Fibroblast of peridontal ligament (primary cell): Measurements from ENCODE around the gene SLC45A1.
A peak's percentile ranks its signal among the peaks of the same experiment; 100 is the strongest.
"Not testable (repeated sequence)": the region's sequence is repeated elsewhere in the genome, so short reads cannot be mapped to it uniquely, and the experiment has no call there.

Experiments
- DNase-seq: peaks from one replicate; pipeline ENCODE4 v3.0.0-alpha.2; 2010; ENCODE audit errors: extremely low read depth

The SLC45A1 gene

DNA sequence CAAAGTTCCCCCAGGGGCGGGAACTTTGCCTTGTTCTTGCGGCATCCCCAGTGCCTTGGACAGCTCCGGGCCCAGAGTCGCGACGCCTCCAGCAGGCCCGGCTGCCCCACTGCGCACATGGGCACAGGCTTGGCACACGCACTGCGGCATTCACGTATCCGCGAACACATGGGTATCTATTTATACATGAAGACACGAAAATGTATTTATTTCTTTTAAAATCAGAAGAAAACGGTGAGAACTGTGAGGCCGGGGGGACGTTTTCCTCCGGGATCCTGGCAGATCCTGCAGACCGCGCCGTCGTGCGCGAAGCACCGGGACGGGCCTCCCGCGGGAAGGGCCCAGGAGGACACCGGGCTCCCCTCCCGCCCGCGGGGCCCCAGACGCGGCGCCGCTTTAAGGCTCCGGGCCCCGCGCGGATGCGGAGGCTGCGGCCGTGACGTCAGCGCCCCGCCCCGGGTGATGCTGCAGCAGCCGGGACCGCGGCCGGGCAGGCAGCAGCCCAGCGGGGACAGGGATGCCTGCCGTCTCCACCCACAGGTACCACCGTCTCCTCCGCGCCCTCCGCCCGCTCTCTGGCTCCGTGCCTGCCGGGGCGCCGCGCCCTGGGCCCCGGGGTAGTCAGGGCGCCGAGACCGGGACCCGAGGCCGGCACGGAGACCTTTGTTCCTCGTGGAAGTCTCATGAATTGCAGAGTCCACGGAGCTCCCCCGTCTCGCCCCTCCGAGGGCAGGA, at the start of gene SLC45A1:
Gene SLC45A1 (plus strand): TSS at position 468 of the 735 bp plus-strand sequence. CDS start 6,216 bp downstream, outside the sequence.
- DNase-seq, result peak; percentile 35

DNA sequence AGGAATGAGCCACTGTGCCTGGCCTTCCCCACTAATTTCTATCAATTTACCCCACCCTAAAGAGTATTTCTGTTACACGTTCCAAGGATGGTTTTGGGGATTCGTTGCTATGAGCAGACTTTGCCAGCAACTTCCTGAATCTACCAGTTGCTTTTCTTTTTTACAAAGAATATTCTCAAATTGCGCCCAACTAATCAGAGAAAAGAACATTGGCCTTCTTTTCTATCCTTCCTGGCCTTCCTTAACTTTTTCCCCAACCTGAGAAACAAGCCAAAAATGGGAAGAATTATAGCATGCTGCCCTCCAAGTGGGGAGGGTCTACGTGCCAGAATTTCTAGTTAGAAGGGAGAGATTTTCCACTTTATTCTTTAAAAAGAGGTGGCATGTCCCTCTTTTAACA, 44.9 kb upstream of the SLC45A1 start:
- DNase-seq, result no peak

DNA sequence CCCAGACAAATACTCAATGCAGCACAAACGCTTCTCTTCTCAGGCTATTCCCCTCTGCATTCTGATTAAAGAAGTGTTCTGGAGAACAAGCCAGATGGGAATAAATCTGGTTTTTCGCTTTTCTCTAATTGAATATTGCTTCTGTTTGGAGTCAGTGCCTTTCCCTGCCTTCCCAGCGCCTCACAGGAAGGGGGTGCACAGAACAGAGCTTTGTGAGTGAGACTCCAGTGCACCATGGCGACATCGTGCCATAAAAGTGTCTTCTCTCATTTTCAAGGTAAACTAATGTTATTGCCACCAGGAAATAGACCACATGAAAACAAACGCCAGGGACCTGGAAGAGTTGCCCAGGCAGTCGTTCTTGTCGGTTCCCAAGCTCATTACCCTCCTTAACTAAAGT, 43.6 kb upstream of the SLC45A1 start:
- no peak for DNase-seq

DNA sequence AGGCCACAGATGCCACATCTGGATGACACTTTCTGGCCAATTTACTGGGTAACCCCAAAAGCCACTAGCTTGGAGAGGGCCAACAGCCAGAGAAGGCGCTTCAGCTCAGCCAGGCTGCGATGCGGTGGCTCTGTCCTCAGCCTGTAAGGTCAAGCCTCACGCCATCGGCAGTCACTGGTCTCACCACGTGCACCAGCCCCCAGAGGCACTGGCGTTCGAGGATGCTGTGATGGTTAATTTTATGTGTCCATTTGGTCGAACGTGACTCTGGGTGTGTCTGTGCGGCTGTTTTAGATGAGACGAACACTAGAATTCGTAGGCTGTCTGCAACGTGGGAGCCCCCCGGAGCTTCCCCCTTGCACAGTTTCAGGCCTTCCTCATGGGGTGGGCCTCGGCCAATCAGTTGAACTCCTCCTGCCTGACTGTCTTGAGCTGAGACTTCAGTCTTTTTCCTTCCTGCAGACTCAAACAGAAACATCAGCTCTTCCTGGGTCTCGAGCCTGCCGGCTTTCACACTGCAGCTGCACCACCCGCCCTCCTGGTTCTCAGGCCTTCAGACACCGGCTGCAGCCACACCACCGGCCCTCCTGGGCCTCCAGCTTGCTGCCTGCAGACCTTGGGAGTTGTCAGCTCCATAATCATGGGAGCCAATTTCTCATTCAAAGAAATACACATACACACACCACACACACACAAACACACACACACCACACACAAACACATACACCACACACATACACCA, 41.6 kb upstream of the SLC45A1 start:
- no peak for DNase-seq

DNA sequence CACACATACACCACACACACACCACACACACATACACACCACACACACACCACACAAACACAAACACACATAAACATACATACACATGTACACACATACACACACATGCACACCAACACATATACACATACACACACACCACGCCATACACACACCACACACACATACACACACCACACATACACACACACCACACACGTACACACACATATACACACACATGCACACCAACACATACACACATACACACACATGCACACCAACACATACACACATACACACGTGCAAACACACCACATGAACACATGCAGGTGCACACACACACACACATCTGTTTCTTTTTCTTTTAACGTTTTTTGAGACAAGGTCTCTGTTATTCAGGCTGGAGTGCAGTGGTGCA, 41.0 kb upstream of the SLC45A1 start:
- DNase-seq, result no peak

DNA sequence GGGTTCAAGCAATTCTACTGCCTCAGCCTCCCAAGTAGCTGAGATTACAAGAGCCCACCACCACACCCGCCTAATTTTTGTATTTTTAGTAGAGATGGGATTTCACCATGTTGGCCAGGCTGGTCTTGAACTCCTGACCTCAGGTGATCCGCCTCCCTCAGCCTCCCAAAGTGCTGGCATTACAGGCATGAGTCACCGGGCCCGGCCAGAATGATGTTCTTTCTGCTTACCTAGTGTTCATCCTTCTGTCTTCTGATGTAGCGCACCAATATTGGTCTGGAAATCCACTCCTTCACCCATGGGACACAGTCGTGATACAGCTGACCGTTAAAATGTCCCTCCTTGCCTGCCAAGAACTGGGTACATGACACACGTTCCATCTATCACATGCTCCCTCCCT, 39.2 kb upstream of the SLC45A1 start:
- DNase-seq, result not testable (repeated sequence)

DNA sequence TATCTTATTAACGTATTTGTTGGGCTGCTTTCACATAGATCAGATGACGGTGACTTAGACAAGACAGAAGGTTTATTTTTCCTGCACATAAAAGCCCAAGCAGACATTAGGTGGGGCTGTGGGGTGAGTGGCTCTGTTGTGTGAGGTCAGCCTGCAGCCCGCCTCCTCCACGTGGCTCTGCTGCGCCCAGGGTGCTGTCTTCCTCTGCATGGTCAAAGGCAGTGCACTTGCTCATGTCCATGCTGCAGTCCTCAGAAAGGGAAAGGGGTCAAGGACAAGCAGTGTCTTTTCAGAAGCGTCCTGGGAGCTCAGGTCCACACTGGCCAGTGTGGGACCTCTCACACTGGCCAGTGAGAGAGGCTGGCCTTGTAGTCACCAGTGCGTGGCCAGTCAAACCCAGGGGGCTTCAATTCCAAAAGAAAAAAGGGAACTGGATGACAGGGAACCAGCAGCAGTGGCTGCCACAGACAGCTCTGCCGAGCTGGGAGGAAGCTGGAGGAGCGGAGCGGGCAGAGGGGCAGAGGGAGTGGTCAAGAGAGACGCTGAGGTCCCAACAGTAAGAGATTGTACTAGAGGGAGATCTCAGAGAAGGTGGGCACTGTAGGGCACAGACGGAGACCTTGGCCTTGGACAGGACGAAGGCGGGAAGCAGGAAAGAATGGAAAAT, 35.9 kb upstream of the SLC45A1 start:
- DNase-seq, result no peak

DNA sequence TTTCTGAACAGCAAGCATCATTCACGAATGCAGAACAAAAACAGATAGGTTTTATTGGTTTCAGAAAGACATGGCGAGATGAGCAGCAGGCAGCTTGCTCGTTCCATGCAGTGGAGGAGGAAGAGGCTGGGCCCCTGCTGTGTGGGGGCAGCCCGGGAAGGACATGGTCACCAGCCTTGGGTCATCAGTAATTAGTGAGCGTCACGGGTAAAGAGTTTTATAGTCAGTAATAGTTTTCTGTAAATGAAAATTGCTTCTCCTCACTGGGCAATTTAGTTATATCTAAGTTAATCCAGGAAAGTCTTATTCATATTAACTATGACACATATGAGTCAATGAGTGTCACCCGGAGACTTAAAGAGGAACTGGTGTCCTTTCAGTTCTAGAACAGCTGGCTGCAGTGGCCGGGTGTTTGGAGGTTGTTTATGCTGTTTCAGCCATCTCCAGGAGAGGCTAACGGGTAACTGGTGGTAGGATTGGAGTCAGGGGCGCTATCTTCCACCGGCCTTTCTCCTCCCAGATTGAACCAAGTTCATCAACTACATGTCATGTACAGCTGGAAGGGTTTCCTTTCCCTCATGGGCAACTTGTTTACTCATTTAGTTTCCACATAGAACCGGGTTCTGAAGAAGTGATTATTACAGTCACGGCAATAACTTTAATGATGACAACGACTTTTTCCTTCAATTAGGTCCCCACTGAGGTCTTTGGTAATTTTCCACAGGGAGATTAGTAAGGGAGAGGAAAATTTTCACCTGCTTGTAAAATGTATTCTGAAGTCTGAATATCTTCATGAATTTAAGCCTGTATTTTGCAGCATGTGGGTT, 34.6 kb upstream of the SLC45A1 start:
- no peak for DNase-seq

DNA sequence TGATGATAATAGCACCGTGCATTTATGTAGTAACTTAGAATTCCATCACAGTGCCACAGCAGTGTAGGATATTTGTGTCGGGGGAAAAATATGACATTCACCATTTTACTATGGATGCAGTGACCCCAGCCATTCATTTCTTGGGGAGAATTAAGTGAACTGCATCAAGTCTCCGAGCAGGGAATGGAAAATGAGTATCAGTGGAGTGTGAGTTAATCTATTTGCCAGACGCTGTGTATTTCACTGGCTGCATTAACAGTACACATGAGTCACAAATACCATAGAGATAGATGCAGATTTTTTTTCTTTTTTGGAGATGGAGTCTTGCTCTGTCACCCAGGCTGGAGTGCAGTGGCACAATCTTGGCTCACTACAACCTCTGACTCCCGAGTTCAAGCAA, 33.8 kb upstream of the SLC45A1 start:
- peak; percentile 37 for DNase-seq

DNA sequence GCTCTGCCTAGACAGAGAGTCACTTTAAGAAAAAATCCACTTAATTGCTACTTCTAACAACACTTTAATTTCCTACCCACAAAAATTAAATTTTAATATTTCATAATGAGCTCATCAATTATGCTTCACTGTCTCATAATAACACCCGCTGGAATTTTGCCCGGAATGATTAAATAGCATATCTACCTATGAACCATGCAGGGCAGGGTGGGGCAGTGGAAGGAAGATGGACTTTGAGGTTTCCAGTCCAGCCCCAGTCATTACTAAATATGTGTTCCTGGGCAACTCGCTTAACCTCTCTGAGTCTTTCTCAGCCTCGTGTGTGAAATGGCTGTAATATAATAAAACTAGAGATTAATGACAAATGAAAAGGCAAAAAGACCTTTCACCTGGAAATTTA, 32.8 kb upstream of the SLC45A1 start:
- no peak for DNase-seq

DNA sequence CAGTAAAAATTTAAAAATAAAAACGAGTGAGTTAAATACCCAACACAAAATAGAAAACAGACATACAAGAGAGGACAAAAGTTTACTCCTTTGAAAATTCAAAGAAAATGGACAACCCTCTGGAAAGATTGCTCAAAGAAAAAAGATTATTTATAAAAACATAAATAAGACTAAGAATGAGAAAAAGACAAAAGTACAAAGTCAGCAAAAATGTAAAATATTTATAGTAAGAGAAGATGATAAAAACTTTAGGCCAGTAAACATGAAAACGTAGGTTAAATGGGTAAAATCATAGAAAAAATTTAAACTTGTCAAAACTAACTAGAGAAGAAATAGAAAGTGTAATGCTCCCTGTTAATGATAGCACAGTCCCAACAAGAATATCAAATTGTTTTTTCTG, 31.9 kb upstream of the SLC45A1 start:
- no peak for DNase-seq

DNA sequence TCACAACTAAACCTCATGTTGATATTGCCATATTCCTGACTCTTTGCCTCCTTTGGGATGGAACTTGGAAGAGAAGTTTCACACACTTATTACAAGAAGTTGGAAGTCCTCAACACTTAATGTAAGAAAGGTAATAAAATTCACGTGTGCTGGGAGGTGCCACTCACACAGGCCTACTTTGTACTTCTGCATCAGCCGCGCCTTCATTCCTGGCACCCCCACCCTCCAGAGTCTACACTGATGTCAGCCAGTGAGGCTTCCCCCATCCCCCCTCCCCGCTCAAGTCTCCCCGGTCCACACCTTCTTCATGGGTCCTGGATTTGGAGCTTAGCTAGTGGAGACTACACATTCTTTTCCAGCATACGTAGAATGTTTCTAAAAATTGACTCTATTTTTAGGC, 24.8 kb upstream of the SLC45A1 start:
- DNase-seq, result no peak

DNA sequence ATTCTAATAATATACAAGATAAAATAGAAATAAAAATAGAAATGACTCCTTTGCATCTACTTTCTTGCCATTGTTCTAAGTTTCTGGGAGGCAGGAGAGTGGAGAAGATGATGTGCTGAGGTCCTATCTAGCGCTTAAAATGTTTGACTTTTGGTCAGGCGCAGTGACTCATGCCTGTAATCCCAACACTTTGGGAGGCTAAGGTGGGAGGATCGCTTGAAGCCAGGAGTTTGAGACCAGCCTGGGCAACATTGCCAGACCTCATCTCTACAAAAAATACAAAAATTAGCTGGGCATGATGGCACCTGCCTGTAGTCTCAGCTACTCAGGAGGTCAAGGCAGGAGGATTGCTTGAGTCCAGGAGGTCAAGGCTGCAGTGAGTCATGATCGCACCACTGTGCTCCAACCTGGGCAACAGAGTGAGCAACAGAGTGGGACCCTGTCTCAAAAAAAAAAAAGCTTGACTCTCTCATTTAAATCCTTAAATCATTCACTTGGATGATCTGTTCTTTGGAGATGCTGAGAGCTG, 24.2 kb upstream of the SLC45A1 start:
- DNase-seq, result no peak

DNA sequence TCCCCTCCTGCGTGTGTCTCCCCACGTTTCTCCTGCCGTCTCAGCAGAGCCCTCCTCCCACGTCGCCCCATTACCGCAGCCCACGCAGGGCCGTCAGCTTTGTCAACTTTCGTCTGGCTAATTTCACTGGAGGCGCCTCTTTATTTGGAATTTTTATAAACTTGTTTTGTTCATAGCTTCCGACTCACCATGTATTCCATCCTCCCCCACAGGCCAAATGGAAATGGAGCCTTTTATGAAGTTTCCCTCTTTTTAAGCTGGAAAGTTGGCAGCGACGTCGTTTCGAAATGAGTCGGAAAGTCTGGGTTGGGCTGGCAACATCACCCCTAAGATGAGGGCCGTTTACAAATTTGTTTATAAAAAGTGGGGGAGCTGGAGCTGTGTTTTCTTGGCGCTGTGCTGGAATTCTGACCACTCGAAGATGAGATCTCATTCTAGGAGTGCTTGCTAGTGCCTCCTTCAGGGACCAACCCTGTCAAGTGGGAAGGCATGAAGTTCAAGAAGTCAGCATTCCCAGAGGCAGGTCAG, 23.7 kb upstream of the SLC45A1 start:
- peak; percentile 58 for DNase-seq

DNA sequence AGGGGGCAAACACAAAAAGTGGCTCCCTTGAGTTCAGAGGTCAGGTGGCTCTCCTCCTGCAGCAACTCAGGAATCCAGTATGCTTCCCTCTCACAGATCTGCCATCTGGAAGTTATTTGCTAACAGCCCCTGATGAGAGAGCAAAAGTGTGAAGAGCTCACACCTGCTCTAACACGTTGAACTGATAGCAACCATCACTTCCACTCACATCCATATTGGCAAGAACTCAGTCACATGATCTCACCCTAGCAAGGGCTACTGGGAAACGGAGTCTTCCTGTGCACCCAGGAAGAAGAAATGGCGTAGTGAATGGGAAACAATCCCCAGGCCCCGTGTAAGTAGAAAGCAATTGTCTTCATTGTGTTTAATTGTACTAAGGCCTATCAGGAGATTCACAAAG, 20.7 kb upstream of the SLC45A1 start:
- DNase-seq, result no peak

DNA sequence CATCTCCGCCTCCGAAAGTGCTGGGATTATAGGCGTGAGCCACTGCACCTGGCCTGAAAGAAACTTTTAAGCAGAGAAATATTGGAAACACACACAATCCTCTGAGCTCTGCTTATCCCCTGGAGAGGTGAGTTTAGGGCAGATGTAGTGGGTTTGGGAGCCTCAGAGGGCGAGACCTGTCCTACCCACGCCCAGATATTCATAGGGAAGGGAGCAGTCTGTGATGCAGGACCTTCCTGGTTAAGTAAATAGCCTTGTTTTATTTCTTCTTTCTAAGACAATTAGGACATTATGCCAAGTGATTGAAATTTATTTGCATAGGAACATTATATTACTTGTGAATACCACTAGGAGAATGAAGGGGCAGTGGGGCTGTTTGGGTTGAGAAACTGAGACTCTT, 18.0 kb upstream of the SLC45A1 start:
- no peak for DNase-seq

DNA sequence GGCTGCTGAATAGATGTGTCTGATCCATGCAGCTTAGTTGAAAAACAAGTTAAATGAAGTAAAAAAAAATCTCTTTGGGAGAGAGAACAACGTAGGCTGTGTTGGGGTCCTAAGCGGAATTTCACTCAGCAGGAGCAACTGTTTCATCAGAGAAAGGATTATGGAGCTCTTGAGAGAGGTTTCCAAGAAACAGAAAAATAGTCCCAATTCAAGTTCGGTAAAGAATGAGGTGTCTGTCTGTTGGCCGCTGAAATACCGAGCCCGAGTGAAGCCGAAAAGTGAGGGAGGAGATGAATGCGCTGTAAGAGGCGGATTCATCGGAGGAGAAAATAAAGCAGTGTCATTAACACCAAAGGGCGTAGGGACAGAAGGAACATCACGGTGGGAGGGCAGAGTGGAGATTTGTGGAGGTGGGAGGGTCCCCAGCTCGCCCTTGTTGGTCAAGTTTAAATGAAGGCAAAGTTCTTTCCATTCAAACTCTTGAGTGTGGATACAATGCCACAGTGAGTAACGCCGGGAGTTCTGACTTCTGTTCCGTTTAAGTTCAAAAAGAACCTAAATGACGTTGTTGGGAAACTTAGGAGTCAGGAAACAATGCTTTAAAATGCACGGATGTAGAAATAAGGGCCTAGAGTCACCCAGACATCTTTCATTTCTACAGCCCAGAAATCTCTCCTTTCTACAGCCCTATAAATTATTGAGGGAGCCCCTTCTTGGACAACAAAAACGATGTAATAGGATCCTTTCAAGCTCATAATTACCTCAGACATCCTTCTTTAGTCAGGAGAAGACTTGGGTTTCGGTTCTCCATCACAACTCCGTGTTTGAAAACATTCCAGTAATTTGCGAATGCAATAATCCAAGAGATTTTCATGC, 15.6 kb upstream of the SLC45A1 start:
- peak; percentile 18 for DNase-seq

DNA sequence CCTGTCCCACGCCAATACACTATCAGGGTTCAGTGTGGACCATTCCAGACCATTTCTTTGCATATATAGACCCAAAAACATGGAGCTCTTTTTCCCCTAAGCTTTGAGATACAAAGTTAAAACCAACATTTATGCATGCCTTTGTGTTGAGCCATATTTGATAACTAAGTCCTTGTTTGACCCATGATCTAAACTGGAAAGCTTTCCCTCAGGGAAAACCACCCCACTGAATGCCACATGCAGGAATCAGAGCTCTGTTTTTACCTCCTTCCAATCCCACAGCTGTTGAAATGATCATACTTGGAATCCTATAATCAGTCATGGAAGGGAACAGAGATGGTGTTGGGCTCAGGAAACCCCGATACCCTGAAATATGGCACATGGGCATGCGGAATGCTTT, 14.8 kb upstream of the SLC45A1 start:
- peak; percentile 82 for DNase-seq

DNA sequence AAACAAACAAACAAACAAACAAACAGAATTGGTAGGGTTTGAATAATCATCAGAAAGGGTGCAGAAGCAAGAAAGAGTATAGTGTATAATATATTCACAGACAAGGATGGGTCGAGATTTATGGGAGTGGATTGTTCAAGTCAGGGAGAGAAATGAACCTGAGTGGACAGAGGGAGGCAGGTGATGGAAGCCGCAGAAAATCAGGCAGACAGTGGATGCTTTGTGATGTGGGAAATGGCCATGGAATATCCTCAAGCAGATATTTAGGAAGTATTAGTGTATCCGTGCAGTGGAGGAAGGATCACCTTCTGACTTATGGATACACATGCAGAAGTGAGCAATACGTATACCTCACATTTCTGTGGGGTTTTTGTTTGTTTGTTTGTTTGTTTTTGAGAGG, 14.0 kb upstream of the SLC45A1 start:
- DNase-seq, result no peak

DNA sequence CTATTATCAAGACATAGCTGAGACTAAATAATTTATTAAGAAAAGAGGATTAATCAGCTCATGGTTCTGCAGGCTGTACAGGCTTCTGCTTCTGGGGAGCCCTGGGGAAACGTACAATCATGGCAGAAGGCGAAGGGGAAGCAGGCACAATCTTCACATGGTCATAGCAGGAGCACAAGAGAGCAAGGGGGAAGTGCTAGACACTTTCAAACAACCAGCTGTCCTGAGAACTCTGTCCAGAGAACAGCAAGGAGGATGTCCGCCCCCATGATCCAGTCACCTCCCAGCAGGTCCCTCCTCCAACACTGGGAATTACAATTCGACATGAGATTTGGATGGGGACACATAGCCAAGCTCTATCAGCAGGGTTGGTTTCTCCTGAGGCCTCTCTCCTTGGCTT, 10.3 kb upstream of the SLC45A1 start:
- DNase-seq, result no peak
